B cell (primary cell): ENCODE data around the gene WWC1. TPM values are rescaled to one million over a fixed set of nuclear protein-coding genes. Genes with fewer than 3 reads are reported as not detected.

Experiments
- ATAC-seq: fragments of 200-7000 bp; cut with Tn5 transposase; one replicate; pipeline ENCODE4 v1.10.0; 2021; ENCODE audit warnings: low read depth, mild to moderate bottlenecking, moderate number of reproducible peaks, moderate library complexity
- CTCF ChIA-PET: fragments of 350-600 bp; sonication (Branson Sonifier 250); formaldehyde crosslinking; loops from one replicate; lab custom pipeline; 2021; ENCODE audit warnings: antibody characterized with exemption, inconsistent platforms; lab: Charles Lee
- POLR2A ChIA-PET: fragments of 350-600 bp; sonication (Branson Sonifier 250); formaldehyde crosslinking; loops from one replicate; lab custom pipeline; 2021; ENCODE audit warnings: antibody characterized with exemption; lab: Charles Lee
- DNase-seq: peaks from one replicate; pipeline ENCODE4 v3.0.0; 2013
- H2AFZ ChIP-seq: 2 replicates; pipeline ENCODE4 v1.6.1; 2012; ENCODE audit warnings: mild to moderate bottlenecking, low read depth, low read length; ENCODE audit not compliant: insufficient read depth, poor library complexity, severe bottlenecking
- H3K27ac ChIP-seq, 2 donors: 1 replicate in 1 of 2; 2 replicates in 1 of 2; pipeline ENCODE4 v1.5.1; 2012 to 2013; ENCODE audit warnings: low read length in 2 of 2, mild to moderate bottlenecking in 2 of 2, moderate library complexity in 1 of 2
- H3K27me3 ChIP-seq, 4 experiments: fragments of 200-600 bp in 1 of 4; sonication (generic) in 1 of 4; replicated peaks in 1 of 4; 1 replicate in 2 of 4; 2 replicates in 2 of 4; pipeline versions ENCODE4 v1.6.1 to v1.7.0; 2013 to 2016; ENCODE audit warnings: low read length in 3 of 4, mild to moderate bottlenecking in 2 of 4, mixed read lengths in 1 of 4, moderate library complexity in 1 of 4; ENCODE audit not compliant: insufficient read depth in 4 of 4, control insufficient read depth in 3 of 4; ENCODE audit errors: control extremely low read depth in 1 of 4
- H3K36me3 ChIP-seq, 2 experiments: replicated peaks in 1 of 2; 1 replicate in 1 of 2; 2 replicates in 1 of 2; pipeline versions ENCODE4 v1.6.1 to v1.7.1; 2013; ENCODE audit warnings: low read length in 1 of 2; ENCODE audit not compliant: insufficient read depth in 2 of 2, control insufficient read depth in 1 of 2; ENCODE audit errors: control extremely low read depth in 1 of 2, extremely low read depth in 1 of 2
- H3K4me1 ChIP-seq, 2 donors: fragments of 200-600 bp in 1 of 2; sonication (generic) in 1 of 2; 1 replicate in 1 of 2; 2 replicates in 1 of 2; pipeline versions ENCODE4 v1.5.1 to v1.6.1; 2013 to 2017; ENCODE audit warnings: low read length in 2 of 2; ENCODE audit not compliant: control insufficient read depth in 2 of 2, insufficient read depth in 2 of 2
- H3K4me2 ChIP-seq: replicated peaks from 2 replicates; pipeline ENCODE3; 2012; ENCODE audit warnings: mild to moderate bottlenecking, low read depth, low read length; ENCODE audit not compliant: poor library complexity, severe bottlenecking
- H3K4me3 ChIP-seq, 5 experiments: fragments of 200-600 bp in 1 of 5; sonication (generic) in 1 of 5; 1 replicate in 3 of 5; 2 replicates in 2 of 5; pipeline versions ENCODE4 v1.5.1 to v1.7.0; 2011 to 2016; ENCODE audit warnings: low read length in 4 of 5, mild to moderate bottlenecking in 4 of 5, low read depth in 2 of 5, control low read depth in 1 of 5, moderate library complexity in 1 of 5; ENCODE audit not compliant: insufficient read depth in 1 of 5; ENCODE audit errors: control extremely low read depth in 1 of 5, extremely low read depth in 1 of 5
- H3K79me2 ChIP-seq: fragments of 200-600 bp; sonication (generic); one replicate; pipeline ENCODE4 v1.6.0; 2016; ENCODE audit warnings: low read length; ENCODE audit not compliant: control insufficient read depth, insufficient read depth
- H3K9ac ChIP-seq: fragments of 200-600 bp; sonication (generic); 2 replicates; pipeline ENCODE4 v1.6.1; 2017; ENCODE audit warnings: mild to moderate bottlenecking, low read length, moderate library complexity
- H3K9me3 ChIP-seq, 3 donors: one replicate each; pipeline versions ENCODE4 v1.6.1 to v1.7.1; 2013; ENCODE audit warnings: low read length in 2 of 3; ENCODE audit not compliant: control insufficient read depth in 2 of 3, insufficient read depth in 1 of 3; ENCODE audit errors: control extremely low read depth in 1 of 3
- H4K20me1 ChIP-seq: 2 replicates; pipeline ENCODE4 v1.6.0; 2012; ENCODE audit warnings: mild to moderate bottlenecking, low read length; ENCODE audit not compliant: insufficient read depth, control insufficient read depth, poor library complexity, severe bottlenecking
- H3K27ac Mint-ChIP-seq: one replicate; pipeline ENCODE4 v1.8.0; 2021; ENCODE audit warnings: mixed read lengths
- H3K27me3 Mint-ChIP-seq: one replicate; pipeline ENCODE4 v1.8.0; 2021; ENCODE audit warnings: mixed read lengths
- H3K4me1 Mint-ChIP-seq: one replicate; pipeline ENCODE4 v1.8.0; 2021; ENCODE audit warnings: mixed read lengths
- H3K4me3 Mint-ChIP-seq: one replicate; pipeline ENCODE4 v1.8.0; 2021; ENCODE audit warnings: mixed read lengths
- H3K9me3 Mint-ChIP-seq: one replicate; pipeline ENCODE4 v1.8.0; 2022; ENCODE audit warnings: mixed read lengths; ENCODE audit not compliant: insufficient read depth
- EZH2 ChIP-seq: IDR thresholded peaks from 2 replicates; pipeline ENCODE4 v1.6.1; 2012; ENCODE audit warnings: borderline replicate concordance, low read depth, mild to moderate bottlenecking, moderate library complexity, low read length; ENCODE audit not compliant: insufficient read depth, poor library complexity, severe bottlenecking
- WGBS: methylation state at CpG from one replicate; pipeline ENCODE4 v1.1.5; 2013; ENCODE audit warnings: missing lambda C conversion rate; ENCODE audit not compliant: insufficient coverage; 5-methylcytosine and 5-hydroxymethylcytosine counted together
- intact Hi-C: fragments of 100-400 bp; cut with micrococcal nuclease; formaldehyde crosslinking; loops from one replicate; pipeline ENCODE4 v1.10.0; 2022
- polyA plus RNA-seq: library from polyadenylated mRNA; depleted of rRNA; stranded (reverse); fragments of >200 nt; gene quantifications from 2 replicates; pipeline ENCODE4 v1.2.3, GENCODE V29; 2012
- total RNA-seq, 2 donors: library from RNA; stranded (reverse); fragments of 120-200 nt in 1 of 2; gene quantifications; 1 replicate in 1 of 2; 2 replicates in 1 of 2; pipeline versions ENCODE4 v1.2.3 to v1.2.4, GENCODE V29; 2013 to 2022
- TF ChIP-seq, protein P1 (sequence below): fragments of 200-600 bp; IDR thresholded peaks from one replicate; pipeline ENCODE4 v1.8.0; 2022; ENCODE audit warnings: antibody characterized with exemption, mild to moderate bottlenecking

The WWC1 gene
- total and polyA plus RNA-seq, 2 donors (not counting 1 experiment from before 2014, with no cell fraction given), result 1.5 to 2.0 TPM

DNA sequence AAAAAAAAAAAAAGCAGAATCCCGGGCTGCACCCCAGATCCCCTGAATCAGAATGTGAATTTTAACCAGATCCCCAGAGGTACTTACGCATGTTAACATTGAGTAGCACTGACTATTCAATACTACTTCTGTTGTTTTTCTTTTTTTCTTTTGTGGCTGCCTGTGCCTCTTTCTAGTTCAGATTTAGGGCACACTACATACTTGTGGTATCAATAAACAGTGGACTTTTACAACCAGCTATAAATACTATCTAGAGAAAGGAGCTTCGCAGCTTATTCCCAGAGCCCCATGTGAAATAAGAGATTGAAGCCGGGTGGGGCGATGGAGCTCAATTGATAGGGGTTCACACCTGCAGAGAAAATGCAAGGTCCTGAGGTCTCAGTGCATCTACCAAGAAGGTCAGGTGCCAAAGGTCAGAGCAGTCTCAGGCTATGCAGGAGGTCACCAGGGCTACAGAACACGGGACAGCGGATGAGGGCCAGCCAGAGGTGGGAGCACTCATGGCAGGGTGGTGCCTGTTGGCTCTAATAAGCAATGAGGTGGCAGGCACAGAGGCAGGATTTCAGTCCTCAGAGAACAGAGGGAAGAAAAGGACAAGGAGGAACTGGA is 22.3 kb downstream of the WWC1 start:
- POLR2A ChIA-PET, result no interaction called here

DNA sequence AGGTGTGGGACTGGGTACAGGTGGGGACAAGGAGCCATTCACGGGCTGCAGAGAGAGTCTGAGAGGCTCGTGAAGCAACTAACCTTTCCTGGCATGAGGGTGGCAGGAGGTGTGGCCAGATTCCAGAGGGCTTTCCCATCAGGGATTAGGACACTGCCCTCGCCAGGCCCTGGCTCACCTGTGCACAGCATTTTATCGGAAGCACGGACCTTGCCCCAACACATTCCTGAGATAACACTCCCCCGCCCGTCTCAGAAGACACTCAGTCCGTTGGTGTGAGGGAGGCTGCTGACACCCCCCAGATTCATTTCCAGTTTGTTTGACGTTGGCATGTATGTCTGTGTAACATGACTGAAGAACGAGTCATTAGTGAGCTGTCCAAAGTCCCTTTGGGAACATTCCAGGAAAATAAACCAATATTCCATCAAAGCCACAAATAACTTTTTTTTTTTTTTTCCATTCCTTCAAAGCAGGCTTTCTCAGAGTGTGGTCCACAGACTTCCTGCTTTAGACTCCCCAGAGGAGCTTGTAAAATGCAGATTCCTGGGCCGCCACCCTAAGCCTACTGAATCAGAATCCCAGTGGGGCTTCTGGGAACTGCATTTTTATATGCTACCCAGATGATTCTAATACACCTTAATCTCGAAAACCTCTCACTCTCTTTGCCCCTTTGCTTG is 23.4 kb downstream of the WWC1 start:
- H3K4me2 ChIP-seq, result no peak overlapping the region
- no peaks in the 10 kb centered on the region for H4K20me1 ChIP-seq
- Mint-ChIP-seq H3K4me1 (no peaks in the 10 kb centered on the region), H3K4me3 (no peak overlapping the region), H3K9me3 (no peaks in the 10 kb centered on the region), H3K27me3 (no peaks in the 10 kb centered on the region), H3K27ac (no peak overlapping the region)
- peaks cover 0 to 4% (median 0%) of the 10 kb centered on the region in 3 donors for H3K9me3 ChIP-seq
- no peaks in the 10 kb centered on the region for H3K27me3 ChIP-seq
- no peaks in the 10 kb centered on the region for H3K36me3 ChIP-seq
- TF ChIP-seq EZH2, result no peak
- TF ChIP-seq, protein P1, sequence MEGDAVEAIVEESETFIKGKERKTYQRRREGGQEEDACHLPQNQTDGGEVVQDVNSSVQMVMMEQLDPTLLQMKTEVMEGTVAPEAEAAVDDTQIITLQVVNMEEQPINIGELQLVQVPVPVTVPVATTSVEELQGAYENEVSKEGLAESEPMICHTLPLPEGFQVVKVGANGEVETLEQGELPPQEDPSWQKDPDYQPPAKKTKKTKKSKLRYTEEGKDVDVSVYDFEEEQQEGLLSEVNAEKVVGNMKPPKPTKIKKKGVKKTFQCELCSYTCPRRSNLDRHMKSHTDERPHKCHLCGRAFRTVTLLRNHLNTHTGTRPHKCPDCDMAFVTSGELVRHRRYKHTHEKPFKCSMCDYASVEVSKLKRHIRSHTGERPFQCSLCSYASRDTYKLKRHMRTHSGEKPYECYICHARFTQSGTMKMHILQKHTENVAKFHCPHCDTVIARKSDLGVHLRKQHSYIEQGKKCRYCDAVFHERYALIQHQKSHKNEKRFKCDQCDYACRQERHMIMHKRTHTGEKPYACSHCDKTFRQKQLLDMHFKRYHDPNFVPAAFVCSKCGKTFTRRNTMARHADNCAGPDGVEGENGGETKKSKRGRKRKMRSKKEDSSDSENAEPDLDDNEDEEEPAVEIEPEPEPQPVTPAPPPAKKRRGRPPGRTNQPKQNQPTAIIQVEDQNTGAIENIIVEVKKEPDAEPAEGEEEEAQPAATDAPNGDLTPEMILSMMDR, result no peak
- ATAC-seq (no peak), DNase-seq (no peak)
- H3K4me1 ChIP-seq, result no peaks in the 10 kb centered on the region
- H3K27ac ChIP-seq, result no peak overlapping the region
- H3K9ac ChIP-seq, result no peak overlapping the region
- ChIA-PET POLR2A (interaction anchor here (0.7 kb wide), 1 partner anchor 127 kb away, joined by 5 read pairs; no protein-coding TSS in a partner anchor), CTCF (no interaction called here)
- no peak overlapping the region for H3K4me3 ChIP-seq
- WGBS, result 82% methylated on average over 8 of the region's 12 CpGs
- H3K79me2 ChIP-seq, result no peaks in the 10 kb centered on the region
- H2AFZ ChIP-seq, result no peak overlapping the region
- intact Hi-C loops, result no loop called here

More for the DNA sequence above, 22.3 kb downstream of the WWC1 start:
- Mint-ChIP-seq H3K9me3 (no peaks in the 10 kb centered on the region), H3K4me1 (no peaks in the 10 kb centered on the region), H3K27me3 (no peaks in the 10 kb centered on the region), H3K4me3 (no peak overlapping the region), H3K27ac (no peak overlapping the region)
- H3K27me3 ChIP-seq, result no peaks in the 10 kb centered on the region
- WGBS, result 96% methylated on average over 7 of the region's 7 CpGs
- no peaks in the 10 kb centered on the region for H4K20me1 ChIP-seq
- no peaks in the 10 kb centered on the region for H3K9me3 ChIP-seq
- CTCF ChIA-PET, result no interaction called here
- no peak for DNase-seq
- H3K9ac ChIP-seq, result no peak overlapping the region
- ATAC-seq, result no peak
- H3K79me2 ChIP-seq, result no peaks in the 10 kb centered on the region
- TF ChIP-seq, protein P1, result no peak
- TF ChIP-seq EZH2, result no peak
- no peak overlapping the region for H3K4me2 ChIP-seq
- no peak overlapping the region for H2AFZ ChIP-seq
- H3K36me3 ChIP-seq, result no peaks in the 10 kb centered on the region
- H3K4me1 ChIP-seq, result no peaks in the 10 kb centered on the region
- H3K4me3 ChIP-seq, result no peak overlapping the region
- intact Hi-C loops, result no loop called here
- H3K27ac ChIP-seq, result no peak overlapping the region
